Measurements from ENCODE around the gene TUBB. TPM values are rescaled to one million over a fixed set of nuclear protein-coding genes. Genes with fewer than 3 reads are reported as not detected.
A peak's percentile ranks its signal among the peaks of the same experiment; 100 is the strongest.

The TUBB gene
- total and polyA plus RNA-seq, 9 of the 15 experiments (the other 6 are each of a cell fraction or from before 2014, with no cell fraction given) = 971 to 2,870 (median 1,478) TPM

GRCh38 chr6:30687659-30688431 is 32.3 kb upstream of the TUBB start (continued):
- TF ChIP-seq ZBTB11 (CRISPR knock-in tag; IDR thresholded peaks at IDR 0.05) (no peak), IRF1 (CRISPR knock-in tag; IDR thresholded peaks at IDR 0.05; ENCODE audit: borderline replicate concordance) (no peak), NUFIP1 (IDR thresholded peaks at IDR 0.05; ENCODE audit: partially characterized antibody) (no peak), PTTG1 (tag; IDR thresholded peaks at IDR 0.05; ENCODE audit: low read depth) (no peak), MAX (CRISPR knock-in tag; IDR thresholded peaks at IDR 0.05) (peak; percentile 57; the same call in 1 of the 2 replicates), HDAC6 (IDR thresholded peaks at IDR 0.05; ENCODE audit: low read depth, low read length) (no peak), SRSF9 (IDR thresholded peaks at IDR 0.05; ENCODE audit: borderline replicate concordance, low read depth, low read length) (no peak), BDP1 (IDR thresholded peaks at IDR 0.05; ENCODE audit: insufficient read depth, insufficient read length) (no peak), ZNF212 (CRISPR knock-in tag; IDR thresholded peaks at IDR 0.05) (no peak), ELF4 (CRISPR knock-in tag; IDR thresholded peaks at IDR 0.05) (no peak), CREB3L1 (IDR thresholded peaks at IDR 0.05; ENCODE audit: borderline replicate concordance, low read depth) (0 out of 2 replicates have a peak, but pooled peaks have one; percentile 23), PURB (CRISPR knock-in tag; IDR thresholded peaks at IDR 0.05; ENCODE audit: low read depth) (no peak), HNRNPH1 (optimal IDR thresholded peaks at IDR 0.05; ENCODE audit: low read depth, low read length) (no peak), SLC30A9 (CRISPR knock-in tag; IDR thresholded peaks at IDR 0.05) (no peak), KLF10 (CRISPR knock-in tag; IDR thresholded peaks at IDR 0.05) (no peak), MXD1 (CRISPR knock-in tag; IDR thresholded peaks at IDR 0.05; ENCODE audit: borderline replicate concordance, poor library complexity, severe bottlenecking) (no peak), ESRRA (IDR thresholded peaks at IDR 0.05; ENCODE audit: borderline replicate concordance, low read depth) (no peak), NFE2L1 (tag; IDR thresholded peaks at IDR 0.05; ENCODE audit: borderline replicate concordance, low read depth) (no peak), ZNF696 (CRISPR knock-in tag; conservative IDR thresholded peaks at IDR 0.05) (no peak), SMARCB1 (IDR thresholded peaks at IDR 0.05; ENCODE audit: insufficient read length, low read depth) (no peak), MEIS2 (IDR thresholded peaks at IDR 0.05; ENCODE audit: partially characterized antibody) (no peak)

Measured in K562 (cell line).